ENCODE data around the gene INSR. TPM values are rescaled to one million over a fixed set of nuclear protein-coding genes. Genes with fewer than 3 reads are reported as not detected.

INSR gene
- total RNA-seq, 4 donors from 2014 or later, result 46.0 to 97.6 (median 68.3) TPM

DNA sequence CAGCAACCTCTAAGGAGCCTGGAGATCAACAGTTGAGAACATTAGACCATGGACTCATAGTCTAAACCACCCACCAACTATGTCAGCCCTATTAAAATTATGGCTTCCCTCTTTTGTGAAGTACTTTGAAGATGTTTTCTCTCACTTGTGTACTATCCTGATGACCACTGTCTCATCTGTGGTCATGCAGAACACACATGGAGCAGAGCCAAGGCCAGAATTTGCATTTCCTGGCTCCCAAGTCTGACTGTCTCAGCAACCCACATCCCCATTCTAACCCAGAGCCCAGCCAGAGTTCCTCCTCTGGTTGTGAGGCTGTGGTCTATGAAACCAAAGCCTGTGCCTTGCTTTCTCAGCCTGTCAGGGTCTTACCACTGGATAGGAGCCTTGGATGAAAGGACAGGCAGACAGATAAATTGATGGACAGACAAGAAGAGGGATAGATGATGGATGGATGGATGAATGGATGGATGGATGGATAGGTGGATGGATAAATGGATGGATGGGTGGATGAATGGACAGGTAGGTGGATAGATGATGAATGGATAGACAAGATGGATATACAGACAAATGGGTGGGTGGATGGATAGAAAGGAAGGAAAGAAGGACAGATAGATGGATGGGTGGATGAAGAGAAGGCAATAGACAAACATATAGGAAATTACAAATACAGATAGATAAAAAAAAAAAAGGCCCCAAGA lies 189.3 kb downstream of the INSR start:
- Histone ChIP-seq H3K4me1 (no peaks in the 10 kb centered on the region), H3K4me3 (no peak overlapping the region), H3K27ac (no peak overlapping the region), H3K36me3 (no peaks in the 10 kb centered on the region), H3K27me3 (no peaks in the 10 kb centered on the region), H3K9me3 (no peaks in the 10 kb centered on the region)
- intact Hi-C loops (cut with DNase I; ENCODE audit: low total_unique reads), result no loop called here
- TF ChIP-seq POLR2A (IDR thresholded peaks at IDR 0.05), result no peak
- TF ChIP-seq, protein P1, sequence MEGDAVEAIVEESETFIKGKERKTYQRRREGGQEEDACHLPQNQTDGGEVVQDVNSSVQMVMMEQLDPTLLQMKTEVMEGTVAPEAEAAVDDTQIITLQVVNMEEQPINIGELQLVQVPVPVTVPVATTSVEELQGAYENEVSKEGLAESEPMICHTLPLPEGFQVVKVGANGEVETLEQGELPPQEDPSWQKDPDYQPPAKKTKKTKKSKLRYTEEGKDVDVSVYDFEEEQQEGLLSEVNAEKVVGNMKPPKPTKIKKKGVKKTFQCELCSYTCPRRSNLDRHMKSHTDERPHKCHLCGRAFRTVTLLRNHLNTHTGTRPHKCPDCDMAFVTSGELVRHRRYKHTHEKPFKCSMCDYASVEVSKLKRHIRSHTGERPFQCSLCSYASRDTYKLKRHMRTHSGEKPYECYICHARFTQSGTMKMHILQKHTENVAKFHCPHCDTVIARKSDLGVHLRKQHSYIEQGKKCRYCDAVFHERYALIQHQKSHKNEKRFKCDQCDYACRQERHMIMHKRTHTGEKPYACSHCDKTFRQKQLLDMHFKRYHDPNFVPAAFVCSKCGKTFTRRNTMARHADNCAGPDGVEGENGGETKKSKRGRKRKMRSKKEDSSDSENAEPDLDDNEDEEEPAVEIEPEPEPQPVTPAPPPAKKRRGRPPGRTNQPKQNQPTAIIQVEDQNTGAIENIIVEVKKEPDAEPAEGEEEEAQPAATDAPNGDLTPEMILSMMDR (IDR thresholded peaks at IDR 0.05), result no peak
- DNase-seq, result no peak

DNA sequence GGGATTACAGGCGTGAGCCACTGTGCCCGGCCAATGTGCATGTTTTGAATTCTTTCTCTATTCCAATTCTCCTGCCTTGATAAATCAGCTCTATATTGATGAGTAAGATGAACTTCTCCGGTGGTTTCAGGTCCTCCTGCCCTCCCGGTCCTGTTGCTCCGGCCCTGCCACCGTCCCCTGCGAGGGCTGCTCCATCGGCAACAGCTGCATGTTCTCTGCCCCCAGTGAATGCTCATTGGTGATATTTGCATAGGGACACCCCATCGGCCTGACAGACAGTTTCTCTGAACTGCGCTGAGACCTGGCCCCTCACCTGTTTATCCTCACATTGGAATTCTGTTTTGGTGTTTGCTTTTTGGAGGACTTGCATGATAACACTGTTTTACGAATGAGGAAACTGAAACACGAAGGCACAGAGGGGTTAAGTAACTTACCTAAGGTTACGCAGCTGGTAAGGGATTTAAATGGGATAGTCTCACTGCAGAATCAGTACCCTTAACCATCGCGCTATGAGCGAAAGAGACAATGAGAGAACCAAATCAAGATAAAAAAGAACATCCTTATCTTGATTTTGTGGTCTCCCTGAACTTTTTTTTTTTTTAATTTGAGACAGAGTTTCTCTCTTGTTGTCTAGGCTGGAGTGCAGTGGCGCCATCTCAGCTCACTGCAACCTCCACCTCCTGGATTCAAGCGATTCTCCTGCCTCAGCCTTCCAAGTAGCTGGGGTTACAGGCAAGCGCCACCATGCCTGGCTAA lies 192.5 kb downstream of the INSR start:
- Histone ChIP-seq H3K36me3 (no peaks in the 10 kb centered on the region), H3K27me3 (no peaks in the 10 kb centered on the region), H3K9me3 (no peaks in the 10 kb centered on the region), H3K4me3 (no peak overlapping the region), H3K27ac (no peak overlapping the region), H3K4me1 (no peaks in the 10 kb centered on the region)
- no peak for TF ChIP-seq POLR2A (IDR thresholded peaks at IDR 0.05)
- TF ChIP-seq, protein P1 (IDR thresholded peaks at IDR 0.05), result no peak
- intact Hi-C loops (cut with DNase I; ENCODE audit: low total_unique reads), result loop anchor here (2.0 kb wide), 1 partner anchor 239 kb away; no protein-coding TSS in a partner anchor
- DNase-seq, result no peak

DNA sequence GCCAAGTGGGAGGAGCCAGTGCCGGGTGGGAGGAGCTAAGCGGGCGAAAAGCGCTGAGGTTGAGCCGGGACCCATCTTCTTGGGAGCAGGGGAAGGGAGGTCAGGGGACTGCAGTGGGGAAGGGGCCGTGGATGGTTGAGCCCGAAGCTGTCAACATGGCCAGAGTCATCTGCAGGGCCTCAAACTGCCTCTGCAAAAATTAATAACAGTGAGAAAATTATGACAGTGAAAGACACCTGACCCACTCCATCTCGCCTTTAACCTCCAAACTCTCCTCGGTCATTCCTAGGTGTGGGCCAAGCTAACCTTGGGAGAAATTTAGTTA lies 194.7 kb downstream of the INSR start:
- H3K27me3 ChIP-seq, result no peaks in the 10 kb centered on the region
- intact Hi-C loops (cut with DNase I; ENCODE audit: low total_unique reads), result no loop called here
- peak overlapping the region; percentile 94 to 100 for H3K27ac ChIP-seq
- no peaks in the 10 kb centered on the region for H3K9me3 ChIP-seq
- no peak for DNase-seq
- no peaks in the 10 kb centered on the region for H3K36me3 ChIP-seq
- no peaks in the 10 kb centered on the region for H3K4me1 ChIP-seq
- TF ChIP-seq, protein P1 (IDR thresholded peaks at IDR 0.05), result no peak
- TF ChIP-seq POLR2A (IDR thresholded peaks at IDR 0.05), result no peak
- peak overlapping the region; percentile 58 to 89 for H3K4me3 ChIP-seq

DNA sequence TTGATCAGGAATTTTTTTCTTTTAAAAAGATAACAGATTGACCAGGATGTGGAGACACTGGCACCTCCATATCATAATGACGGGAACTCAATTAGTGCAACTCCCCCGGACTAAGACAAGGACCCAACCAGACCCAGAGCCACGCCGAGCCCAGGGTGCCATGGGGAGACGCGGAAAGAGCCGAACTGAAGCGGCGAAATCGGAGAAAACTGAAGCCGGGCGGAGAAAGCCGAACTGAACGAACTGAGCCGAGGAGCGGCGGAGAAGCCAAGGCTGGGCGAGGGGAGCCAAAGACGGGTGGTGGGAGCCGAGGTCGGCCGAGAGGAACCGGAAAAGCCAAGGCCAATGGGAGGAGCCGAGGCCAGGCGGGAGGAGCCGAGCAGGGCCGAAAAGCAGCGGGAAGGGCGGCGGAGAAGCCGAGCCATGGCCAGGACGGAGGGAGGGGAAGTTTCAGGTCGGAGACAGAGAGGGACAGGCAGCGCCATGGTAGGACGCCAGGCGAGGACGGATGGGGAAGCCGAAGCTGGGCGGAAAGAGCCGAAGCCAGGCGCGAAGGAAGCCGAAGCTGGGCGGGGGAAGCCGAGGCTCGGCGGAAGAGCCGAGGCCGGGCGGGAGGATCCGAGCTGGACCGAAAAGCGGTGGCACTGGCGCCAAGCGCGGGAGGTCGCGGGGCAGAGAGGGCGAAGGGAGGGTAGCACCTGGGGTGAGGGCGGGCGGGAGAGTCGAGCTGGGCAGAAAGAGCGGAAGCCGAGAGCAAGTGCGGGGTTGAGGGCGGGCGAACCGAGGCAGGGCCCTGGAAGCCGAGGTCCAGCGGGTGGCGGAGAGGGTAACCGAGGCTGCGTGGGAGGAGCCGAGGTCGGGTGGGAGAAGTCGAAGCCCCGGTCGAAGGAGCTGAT lies 195.3 kb downstream of the INSR start:
- Histone ChIP-seq H3K4me1 (no peaks in the 10 kb centered on the region), H3K9me3 (no peaks in the 10 kb centered on the region), H3K27me3 (no peaks in the 10 kb centered on the region), H3K27ac (peak overlapping the region; percentile 94 to 100), H3K4me3 (peak overlapping the region; percentile 58 to 89), H3K36me3 (no peaks in the 10 kb centered on the region)
- TF ChIP-seq, protein P1 (IDR thresholded peaks at IDR 0.05), result peak in 1 of 4 experiments; percentile 15
- peak in 1 of 2 donors; percentile 60 for TF ChIP-seq POLR2A (IDR thresholded peaks at IDR 0.05)
- intact Hi-C loops (cut with DNase I; ENCODE audit: low total_unique reads), result no loop called here
- peak; percentile 91 to 95 for DNase-seq
